Ectodermal cell (in vitro differentiated cells): Measurements from ENCODE around the gene DIP2B.

ENCODE experiments used
- H3K27ac ChIP-seq: 2 replicates; pipeline ENCODE4 v1.7.0; 2013; ENCODE audit warnings: mild to moderate bottlenecking, low read depth, low read length; ENCODE audit not compliant: insufficient read depth, poor library complexity, severe bottlenecking
- H3K27me3 ChIP-seq: 2 replicates; pipeline ENCODE4 v1.7.0; 2013; ENCODE audit warnings: mild to moderate bottlenecking, low read length; ENCODE audit not compliant: insufficient read depth, control insufficient read depth, poor library complexity, severe bottlenecking
- H3K36me3 ChIP-seq: one replicate; pipeline ENCODE4 v1.7.0; 2013; ENCODE audit warnings: low read length; ENCODE audit not compliant: control insufficient read depth, insufficient read depth
- H3K4me1 ChIP-seq: one replicate; pipeline ENCODE4 v1.7.0; 2013; ENCODE audit warnings: low read length; ENCODE audit not compliant: control insufficient read depth, insufficient read depth
- H3K4me3 ChIP-seq: 2 replicates; pipeline ENCODE4 v1.7.0; 2013; ENCODE audit warnings: low read depth, low read length, control low read depth; ENCODE audit not compliant: insufficient read depth
- H3K9me3 ChIP-seq: 2 replicates; pipeline ENCODE4 v1.7.0; 2013; ENCODE audit warnings: mild to moderate bottlenecking, low read length, moderate library complexity; ENCODE audit not compliant: control insufficient read depth
- WGBS, 2 experiments: methylation state at CpG; one replicate each; pipeline ENCODE4 v1.1.7; 2013; ENCODE audit warnings: missing lambda C conversion rate in 2 of 2; 5-methylcytosine and 5-hydroxymethylcytosine counted together

Gene DIP2B

GRCh38 chr12:50611021-50611744 lies 106.4 kb downstream of the DIP2B start:
- peaks cover 8% of the 10 kb centered on the region for H3K4me1 ChIP-seq
- H3K9me3 ChIP-seq = no peaks in the 10 kb centered on the region
- no peaks in the 10 kb centered on the region for H3K27me3 ChIP-seq
- H3K4me3 ChIP-seq = no peak overlapping the region
- H3K36me3 ChIP-seq = no peaks in the 10 kb centered on the region
- H3K27ac ChIP-seq = no peak overlapping the region
- 83 to 85% methylated on average over 8 to 10 of the region's 10 CpGs for WGBS, 2 experiments

- Histone ChIP-seq H3K9me3 (no peaks in the 10 kb centered on the region), H3K27ac (peak overlapping the region; percentile 8), H3K4me3 (no peak overlapping the region), H3K36me3 (no peaks in the 10 kb centered on the region), H3K27me3 (no peaks in the 10 kb centered on the region), H3K4me1 (peaks cover 8% of the 10 kb centered on the region)
- WGBS, 2 experiments = 79 to 86% methylated on average over 3 of the region's 3 CpGs
These were observed 108.1 kb downstream of the DIP2B start for GRCh38 chr12:50612882-50613281.

DNA sequence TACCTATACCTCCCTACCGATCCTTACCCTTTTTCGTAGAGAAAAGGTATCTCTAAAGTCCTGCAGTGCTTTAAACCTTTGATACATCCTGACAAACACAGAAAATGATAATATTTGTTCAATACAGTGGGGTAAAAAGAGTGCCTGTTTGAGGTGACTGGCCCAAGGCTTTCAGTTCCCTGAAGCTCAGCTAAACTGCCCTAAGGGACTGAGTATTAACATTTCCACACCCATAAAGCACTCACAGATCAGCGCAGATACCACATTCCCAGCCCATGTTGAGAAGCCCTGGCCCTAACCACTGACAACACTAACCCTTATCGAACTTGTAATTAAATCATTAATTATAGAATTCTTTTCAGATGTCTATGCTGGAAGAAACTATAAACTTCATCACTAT lies 108.7 kb downstream of the DIP2B start:
- Histone ChIP-seq H3K4me3 (no peak overlapping the region), H3K27me3 (no peaks in the 10 kb centered on the region), H3K36me3 (no peaks in the 10 kb centered on the region), H3K27ac (peak overlapping the region; percentile 8), H3K4me1 (peaks cover 8% of the 10 kb centered on the region), H3K9me3 (no peaks in the 10 kb centered on the region)
- WGBS, 2 experiments = 91 to 93% methylated on average over 3 to 4 of the region's 4 CpGs

DNA sequence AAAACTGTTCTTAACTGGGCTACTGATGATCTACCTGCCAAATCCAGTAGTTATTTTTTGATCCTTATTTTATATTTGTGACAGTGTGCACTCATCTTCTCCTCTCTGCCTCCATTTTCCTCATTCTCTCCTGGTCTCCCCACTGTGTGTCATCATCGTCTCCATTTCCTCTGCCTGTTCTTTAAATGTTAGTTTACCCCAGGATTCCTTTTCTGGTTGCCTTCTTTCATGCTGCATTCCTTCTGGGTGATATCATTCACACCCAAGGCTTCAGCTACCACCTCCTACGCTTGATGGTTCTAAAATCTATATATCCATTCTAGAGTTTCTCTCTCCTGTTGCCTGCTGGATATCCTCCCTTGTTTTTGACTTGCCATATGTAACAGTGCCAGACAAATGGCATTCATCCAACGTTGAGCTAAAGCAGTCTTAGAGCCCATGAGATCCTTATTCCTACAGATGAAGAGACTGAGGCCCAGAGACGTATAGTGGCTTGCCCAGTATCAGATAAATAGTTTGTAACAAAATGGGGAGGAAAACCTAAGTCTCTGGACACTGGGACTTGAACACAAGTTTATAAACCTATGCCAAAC lies 109.5 kb downstream of the DIP2B start:
- H3K9me3 ChIP-seq = no peaks in the 10 kb centered on the region
- H3K4me3 ChIP-seq = no peak overlapping the region
- no peaks in the 10 kb centered on the region for H3K36me3 ChIP-seq
- peak overlapping the region; percentile 66 for H3K27ac ChIP-seq
- no peaks in the 10 kb centered on the region for H3K27me3 ChIP-seq
- peaks cover 8% of the 10 kb centered on the region for H3K4me1 ChIP-seq
- WGBS, 2 experiments = 39 to 42% methylated on average over 4 of the region's 4 CpGs

DNA sequence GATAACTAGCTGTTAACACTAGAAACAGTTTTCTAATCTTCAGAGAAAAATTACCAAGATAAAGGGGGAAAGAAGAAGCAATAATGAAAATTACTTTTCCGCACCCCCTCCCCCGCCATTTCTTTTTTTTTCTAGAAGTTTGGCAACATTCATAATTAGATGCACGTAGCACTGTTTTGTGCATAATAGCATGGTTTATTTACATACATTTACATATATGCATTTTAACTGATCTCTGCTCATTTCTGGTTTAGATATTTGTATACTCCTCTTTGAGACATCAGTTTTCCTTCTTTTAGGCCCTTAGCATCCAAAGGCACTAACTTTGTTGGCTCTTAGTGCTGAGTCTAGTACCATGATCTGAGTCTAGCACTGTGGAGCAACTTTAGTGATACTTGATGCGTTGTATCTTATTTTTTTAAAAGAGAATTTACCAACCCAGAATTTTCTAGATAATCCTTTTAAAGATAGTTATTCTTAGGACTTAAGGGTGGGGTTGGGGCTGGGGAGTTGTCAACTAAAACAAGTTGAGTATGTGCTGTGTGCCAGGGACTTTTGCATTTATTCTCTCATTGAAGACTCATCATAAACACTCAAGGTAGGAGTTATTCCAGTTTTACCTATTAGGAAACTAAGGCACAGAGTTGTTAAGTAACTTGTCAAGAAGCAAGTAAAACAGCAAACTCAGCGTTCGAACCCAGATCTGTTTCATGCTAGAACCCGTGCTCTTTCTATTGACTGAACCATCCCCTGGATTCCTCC lies 110.5 kb downstream of the DIP2B start:
- Histone ChIP-seq H3K36me3 (no peaks in the 10 kb centered on the region), H3K9me3 (no peaks in the 10 kb centered on the region), H3K4me1 (peaks cover 16% of the 10 kb centered on the region), H3K4me3 (no peak overlapping the region), H3K27me3 (no peaks in the 10 kb centered on the region), H3K27ac (no peak overlapping the region)
- 94% methylated on average over 4 to 5 of the region's 7 CpGs for WGBS, 2 experiments

DNA sequence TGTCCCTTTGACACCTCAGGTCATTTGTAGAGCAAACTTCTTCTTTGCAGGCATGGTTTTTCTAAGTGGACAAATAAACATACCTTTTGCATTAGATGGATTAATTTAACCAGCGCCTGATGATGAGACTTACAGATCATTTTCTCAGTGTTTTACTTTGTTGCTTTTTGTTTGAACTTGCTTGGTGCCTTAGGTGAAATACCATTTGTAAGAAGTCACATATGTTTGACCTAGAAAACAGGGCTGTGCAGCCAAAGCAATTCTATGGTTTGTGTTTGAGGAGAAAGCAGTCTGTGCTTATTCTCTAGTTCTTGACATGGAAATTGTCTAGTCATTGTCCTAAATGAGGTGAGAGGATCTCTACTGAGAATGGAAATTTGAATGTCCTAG lies 111.1 kb downstream of the DIP2B start:
- Histone ChIP-seq H3K4me1 (peaks cover 21% of the 10 kb centered on the region), H3K27me3 (no peaks in the 10 kb centered on the region), H3K4me3 (no peak overlapping the region), H3K27ac (no peak overlapping the region), H3K36me3 (no peaks in the 10 kb centered on the region), H3K9me3 (no peaks in the 10 kb centered on the region)
- WGBS, 2 experiments = 91 to 95% methylated on average over 1 of the region's 1 CpG

DNA sequence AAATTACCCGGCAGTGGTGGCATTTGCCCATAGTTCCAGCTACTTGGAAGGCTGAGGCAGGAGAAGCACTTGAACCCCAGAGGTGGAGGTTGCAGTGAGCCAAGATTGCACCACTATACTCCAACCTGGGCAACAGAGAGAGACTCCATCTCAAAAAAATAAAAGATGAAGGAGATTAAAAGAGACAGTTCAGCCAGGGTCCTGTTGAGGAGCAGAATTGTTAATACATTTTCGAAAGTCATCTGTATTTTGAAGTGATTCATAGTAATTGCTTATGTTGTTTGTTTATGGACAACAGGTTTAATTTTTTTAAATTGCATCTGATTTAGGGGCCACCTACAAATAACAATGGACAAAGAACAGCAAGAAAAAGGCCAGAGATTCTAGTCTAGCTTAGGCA lies 112.9 kb downstream of the DIP2B start:
- H3K4me1 ChIP-seq = peaks cover 31% of the 10 kb centered on the region
- H3K27me3 ChIP-seq = no peaks in the 10 kb centered on the region
- WGBS, 2 experiments = 92 to 94% methylated on average over 1 of the region's 2 CpGs
- no peaks in the 10 kb centered on the region for H3K9me3 ChIP-seq
- H3K36me3 ChIP-seq = no peaks in the 10 kb centered on the region
- no peak overlapping the region for H3K4me3 ChIP-seq
- H3K27ac ChIP-seq = no peak overlapping the region

- no peak overlapping the region for H3K27ac ChIP-seq
- H3K4me3 ChIP-seq = no peak overlapping the region
- 94% methylated on average over 7 of the region's 7 CpGs for WGBS, 2 experiments
- H3K36me3 ChIP-seq = no peaks in the 10 kb centered on the region
- no peaks in the 10 kb centered on the region for H3K9me3 ChIP-seq
- peaks cover 29% of the 10 kb centered on the region for H3K4me1 ChIP-seq
- no peaks in the 10 kb centered on the region for H3K27me3 ChIP-seq
These were observed 114.3 kb downstream of the DIP2B start for GRCh38 chr12:50618864-50619609.

DNA sequence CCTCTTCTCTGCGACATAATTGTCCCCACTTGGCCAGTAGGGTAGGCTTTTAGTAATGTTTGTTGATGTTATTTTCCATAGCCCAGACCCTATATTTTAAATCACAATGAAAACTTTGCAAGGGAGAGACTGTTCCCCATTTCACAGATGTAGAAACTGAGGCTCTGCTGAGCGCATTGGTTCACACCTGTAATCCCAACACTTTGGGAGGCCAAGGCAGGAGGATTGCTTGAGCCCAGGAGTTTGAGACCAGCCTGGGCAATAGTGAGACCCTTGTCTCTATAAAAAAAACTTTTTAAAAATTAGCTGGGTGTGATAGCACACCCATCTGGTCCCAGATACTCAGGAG lies 114.8 kb downstream of the DIP2B start:
- 88 to 99% methylated on average over 2 of the region's 2 CpGs for WGBS, 2 experiments
- H3K27ac ChIP-seq = peak overlapping the region; percentile 61

More for the DNA sequence above, 114.8 kb downstream of the DIP2B start:
- Histone ChIP-seq H3K36me3 (no peaks in the 10 kb centered on the region), H3K27me3 (no peaks in the 10 kb centered on the region), H3K4me3 (no peak overlapping the region), H3K9me3 (no peaks in the 10 kb centered on the region), H3K4me1 (peaks cover 24% of the 10 kb centered on the region)
